Osteocyte (in vitro differentiated cells): ENCODE data around the gene ZBTB40. TPM values are rescaled to one million over a fixed set of nuclear protein-coding genes. Genes with fewer than 3 reads are reported as not detected.

ENCODE experiments used
- DNase-seq: peaks from one replicate; pipeline ENCODE4 v3.0.0; 2021; ENCODE audit warnings: mixed read lengths; ENCODE audit not compliant: unreplicated experiment; ENCODE audit errors: extremely low spot score
- H3K27ac Mint-ChIP-seq: one replicate; pipeline ENCODE4 v1.8.0; 2021; ENCODE audit warnings: mild to moderate bottlenecking, mixed read lengths; ENCODE audit not compliant: unreplicated experiment
- H3K27me3 Mint-ChIP-seq: one replicate; pipeline ENCODE4 v1.8.0; 2021; ENCODE audit warnings: mixed read lengths; ENCODE audit not compliant: unreplicated experiment
- H3K36me3 Mint-ChIP-seq: one replicate; pipeline ENCODE4 v1.8.0; 2021; ENCODE audit warnings: mixed read lengths; ENCODE audit not compliant: unreplicated experiment
- H3K4me1 Mint-ChIP-seq: one replicate; pipeline ENCODE4 v1.8.0; 2021; ENCODE audit warnings: mixed read lengths; ENCODE audit not compliant: unreplicated experiment
- H3K4me3 Mint-ChIP-seq: one replicate; pipeline ENCODE4 v1.8.0; 2021; ENCODE audit warnings: mild to moderate bottlenecking, moderate library complexity, mixed read lengths; ENCODE audit not compliant: unreplicated experiment
- H3K9me3 Mint-ChIP-seq: one replicate; pipeline ENCODE4 v1.8.0; 2021; ENCODE audit warnings: mixed read lengths; ENCODE audit not compliant: unreplicated experiment
- CTCF ChIP-seq: fragments of 200-600 bp; sonication (generic); IDR thresholded peaks from 2 replicates; pipeline ENCODE4 v1.5.0; 2021; ENCODE audit warnings: antibody characterized with exemption, mild to moderate bottlenecking, moderate library complexity
- total RNA-seq: library from RNA; stranded (reverse); gene quantifications from 2 replicates; pipeline ENCODE4 v1.2.1, GENCODE V29; 2021

ZBTB40 gene
- total RNA-seq, 1 donor from 2014 or later = 23.6 TPM

- DNase-seq = no peak
- TF ChIP-seq CTCF = no peak
- peaks cover 3% of the 10 kb centered on the region for H3K36me3 Mint-ChIP-seq
- no peak overlapping the region for H3K27ac Mint-ChIP-seq
- no peak overlapping the region for H3K4me3 Mint-ChIP-seq
- peaks cover 10% of the 10 kb centered on the region for H3K4me1 Mint-ChIP-seq
- H3K27me3 Mint-ChIP-seq = no peaks in the 10 kb centered on the region
- no peaks in the 10 kb centered on the region for H3K9me3 Mint-ChIP-seq
Observed at GRCh38 chr1:22465671-22466070, 14.0 kb downstream of the ZBTB40 start.

- no peak for TF ChIP-seq CTCF
- no peaks in the 10 kb centered on the region for H3K27me3 Mint-ChIP-seq
- peaks cover 25% of the 10 kb centered on the region for H3K4me1 Mint-ChIP-seq
- no peak overlapping the region for H3K27ac Mint-ChIP-seq
- H3K36me3 Mint-ChIP-seq = no peaks in the 10 kb centered on the region
- H3K9me3 Mint-ChIP-seq = no peaks in the 10 kb centered on the region
- H3K4me3 Mint-ChIP-seq = no peak overlapping the region
- DNase-seq = no peak
Observed at GRCh38 chr1:22470227-22470626, 18.6 kb downstream of the ZBTB40 start.

- Mint-ChIP-seq H3K36me3 (no peaks in the 10 kb centered on the region), H3K9me3 (no peaks in the 10 kb centered on the region), H3K27me3 (no peaks in the 10 kb centered on the region), H3K27ac (no peak overlapping the region), H3K4me3 (no peak overlapping the region), H3K4me1 (peaks cover 25% of the 10 kb centered on the region)
- DNase-seq = no peak
- no peak for TF ChIP-seq CTCF
Observed at GRCh38 chr1:22471078-22471477, 19.4 kb downstream of the ZBTB40 start.

- Mint-ChIP-seq H3K4me1 (peaks cover 25% of the 10 kb centered on the region), H3K36me3 (no peaks in the 10 kb centered on the region), H3K27me3 (no peaks in the 10 kb centered on the region), H3K9me3 (no peaks in the 10 kb centered on the region), H3K4me3 (no peak overlapping the region), H3K27ac (no peak overlapping the region)
- no peak for DNase-seq
- TF ChIP-seq CTCF = no peak
Observed at GRCh38 chr1:22471610-22472009, 20.0 kb downstream of the ZBTB40 start.

GRCh38 chr1:22472596-22472995 lies 20.9 kb downstream of the ZBTB40 start:
- Mint-ChIP-seq H3K4me3 (no peak overlapping the region), H3K36me3 (no peaks in the 10 kb centered on the region), H3K27ac (no peak overlapping the region), H3K4me1 (peaks cover 25% of the 10 kb centered on the region), H3K27me3 (no peaks in the 10 kb centered on the region), H3K9me3 (no peaks in the 10 kb centered on the region)
- TF ChIP-seq CTCF = no peak
- no peak for DNase-seq
